ENCODE data around the gene NFATC1.

NFATC1 gene

GRCh38 chr18:79436556-79437275, 41.0 kb downstream of the NFATC1 start:
- Histone ChIP-seq H3K4me3 (ENCODE audit: low read depth, low read length, poor library complexity, severe bottlenecking) (no peak overlapping the region), H2AFZ (ENCODE audit: low read length) (no peak overlapping the region), H3K4me1 (ENCODE audit: insufficient read depth, low read length, severe bottlenecking) (peaks cover 53% of the 10 kb centered on the region), H3K79me2 (ENCODE audit: insufficient read depth, low read length) (peaks cover 20% of the 10 kb centered on the region; the same call in 1 of the 2 replicates), H4K20me1 (ENCODE audit: insufficient read depth, low read length) (no peaks in the 10 kb centered on the region), H3K36me3 (ENCODE audit: insufficient read depth, low read length) (peaks cover 99% of the 10 kb centered on the region), H3K9me2 (ENCODE audit: low read depth, low read length) (no peaks in the 10 kb centered on the region), H3K4me2 (ENCODE audit: low read length) (no peak overlapping the region), H3F3A (ENCODE audit: insufficient read depth, low read length) (no peaks in the 10 kb centered on the region), H3K27ac (ENCODE audit: low read depth, low read length, poor library complexity, severe bottlenecking) (no peak overlapping the region), H3K9me3 (ENCODE audit: low read length) (no peaks in the 10 kb centered on the region), H3K27me3 (ENCODE audit: insufficient read depth, low read length) (no peaks in the 10 kb centered on the region), H3K9ac (ENCODE audit: low read length) (no peak overlapping the region)
- TF ChIP-seq CTCF (IDR thresholded peaks at IDR 0.05; ENCODE audit: low read length), result no peak
- TF ChIP-seq EZH2 (IDR thresholded peaks at IDR 0.05; ENCODE audit: borderline replicate concordance, low read length), result no peak

- no peak overlapping the region for H2AFZ ChIP-seq (ENCODE audit: low read length)
- H3K27ac ChIP-seq (ENCODE audit: low read depth, low read length, poor library complexity, severe bottlenecking), result no peak overlapping the region
- no peaks in the 10 kb centered on the region for H3K9me3 ChIP-seq (ENCODE audit: low read length)
- H3K4me1 ChIP-seq (ENCODE audit: insufficient read depth, low read length, severe bottlenecking), result peaks cover 57% of the 10 kb centered on the region
- H4K20me1 ChIP-seq (ENCODE audit: insufficient read depth, low read length), result no peaks in the 10 kb centered on the region
- no peaks in the 10 kb centered on the region for H3K27me3 ChIP-seq (ENCODE audit: insufficient read depth, low read length)
- peaks cover 26% of the 10 kb centered on the region; the same call in 1 of the 2 replicates for H3K79me2 ChIP-seq (ENCODE audit: insufficient read depth, low read length)
- TF ChIP-seq EZH2 (IDR thresholded peaks at IDR 0.05; ENCODE audit: borderline replicate concordance, low read length), result no peak
- no peak for TF ChIP-seq CTCF (IDR thresholded peaks at IDR 0.05; ENCODE audit: low read length)
- no peak overlapping the region for H3K4me2 ChIP-seq (ENCODE audit: low read length)
- no peak overlapping the region for H3K4me3 ChIP-seq (ENCODE audit: low read depth, low read length, poor library complexity, severe bottlenecking)
- H3K9me2 ChIP-seq (ENCODE audit: low read depth, low read length), result no peaks in the 10 kb centered on the region
- peaks cover 95% of the 10 kb centered on the region for H3K36me3 ChIP-seq (ENCODE audit: insufficient read depth, low read length)
- no peak overlapping the region for H3K9ac ChIP-seq (ENCODE audit: low read length)
- no peaks in the 10 kb centered on the region for H3F3A ChIP-seq (ENCODE audit: insufficient read depth, low read length)
Measured at GRCh38 chr18:79438089-79438897, 42.6 kb downstream of the NFATC1 start.

GRCh38 chr18:79438898-79439627, 43.3 kb downstream of the NFATC1 start:
- Histone ChIP-seq H3K9me3 (ENCODE audit: low read length) (no peaks in the 10 kb centered on the region), H3K9ac (ENCODE audit: low read length) (no peak overlapping the region), H3K36me3 (ENCODE audit: insufficient read depth, low read length) (peaks cover 95% of the 10 kb centered on the region), H3K4me2 (ENCODE audit: low read length) (no peak overlapping the region), H2AFZ (ENCODE audit: low read length) (no peak overlapping the region), H3K9me2 (ENCODE audit: low read depth, low read length) (no peaks in the 10 kb centered on the region), H3K27ac (ENCODE audit: low read depth, low read length, poor library complexity, severe bottlenecking) (no peak overlapping the region), H3F3A (ENCODE audit: insufficient read depth, low read length) (no peaks in the 10 kb centered on the region), H4K20me1 (ENCODE audit: insufficient read depth, low read length) (no peaks in the 10 kb centered on the region), H3K4me1 (ENCODE audit: insufficient read depth, low read length, severe bottlenecking) (peaks cover 55% of the 10 kb centered on the region), H3K4me3 (ENCODE audit: low read depth, low read length, poor library complexity, severe bottlenecking) (no peak overlapping the region), H3K79me2 (ENCODE audit: insufficient read depth, low read length) (peaks cover 26% of the 10 kb centered on the region; the same call in 1 of the 2 replicates), H3K27me3 (ENCODE audit: insufficient read depth, low read length) (no peaks in the 10 kb centered on the region)
- TF ChIP-seq CTCF (IDR thresholded peaks at IDR 0.05; ENCODE audit: low read length), result no peak
